HG03442 (cell line): ENCODE measurements around the gene ATE1.

Experiments
- ATAC-seq: cut with Tn5 transposase; IDR thresholded peaks from one replicate; pipeline ENCODE4 v1.9.1; 2021; ENCODE audit warnings: mild to moderate bottlenecking, moderate library complexity; ENCODE audit not compliant: unreplicated experiment

The ATE1 gene

DNA sequence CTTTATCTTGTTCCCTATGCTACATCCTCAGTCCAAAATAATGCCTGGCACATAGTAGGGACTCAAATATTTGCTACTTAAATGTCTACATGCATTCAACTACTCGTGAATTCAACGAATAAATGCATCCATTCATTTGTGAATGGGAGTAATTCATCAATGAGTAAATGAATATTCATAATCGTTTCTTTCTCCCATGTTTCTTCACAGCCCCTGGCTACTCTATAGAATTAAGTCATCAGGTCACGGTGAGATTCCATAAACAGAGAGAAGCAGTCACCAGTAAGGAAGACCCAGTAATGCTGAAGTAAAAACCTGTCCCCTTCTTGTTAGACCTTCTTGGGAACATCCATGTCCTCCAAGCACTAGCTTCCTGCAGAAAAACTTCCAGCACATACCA, 48.4 kb downstream of the ATE1 start:
- ATAC-seq, result no peak

DNA sequence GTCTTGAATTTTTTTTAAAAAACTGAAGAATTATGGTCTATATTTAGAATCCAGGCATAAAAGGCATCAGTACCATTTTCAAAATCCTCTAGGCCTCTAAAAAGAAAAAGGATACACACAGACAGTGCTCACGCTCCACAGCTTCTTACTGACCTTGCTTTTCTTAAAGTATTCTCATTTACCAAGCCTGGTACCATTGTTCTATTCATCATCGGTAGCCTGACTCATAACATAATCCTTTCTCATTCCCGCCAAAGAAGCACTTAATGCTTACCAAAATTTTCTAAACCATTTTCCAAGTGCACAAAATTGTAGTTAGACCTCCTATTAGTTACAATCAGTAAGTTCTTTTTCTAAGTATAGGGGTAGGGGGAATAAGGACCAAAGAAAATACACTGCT, 54.6 kb downstream of the ATE1 start:
- no peak for ATAC-seq

DNA sequence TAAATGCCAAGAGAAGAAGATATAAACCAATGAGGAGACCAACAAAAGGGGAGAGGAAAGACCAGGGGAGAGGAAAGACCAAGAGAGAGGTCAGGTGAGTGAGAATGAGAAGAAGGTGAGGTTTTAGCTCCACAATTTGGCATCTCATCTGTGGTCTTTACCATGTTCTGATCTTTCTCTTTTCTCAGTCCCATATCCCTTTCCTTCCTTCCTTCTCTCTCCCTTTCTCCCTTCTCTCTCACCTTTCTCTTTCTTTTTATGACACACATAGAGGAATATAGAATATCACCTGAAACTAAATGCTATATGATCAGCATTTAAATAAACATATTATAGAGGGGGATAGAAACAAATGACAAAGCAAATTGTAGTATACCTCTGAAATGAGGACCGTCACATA, 57.4 kb downstream of the ATE1 start:
- ATAC-seq, result no peak

DNA sequence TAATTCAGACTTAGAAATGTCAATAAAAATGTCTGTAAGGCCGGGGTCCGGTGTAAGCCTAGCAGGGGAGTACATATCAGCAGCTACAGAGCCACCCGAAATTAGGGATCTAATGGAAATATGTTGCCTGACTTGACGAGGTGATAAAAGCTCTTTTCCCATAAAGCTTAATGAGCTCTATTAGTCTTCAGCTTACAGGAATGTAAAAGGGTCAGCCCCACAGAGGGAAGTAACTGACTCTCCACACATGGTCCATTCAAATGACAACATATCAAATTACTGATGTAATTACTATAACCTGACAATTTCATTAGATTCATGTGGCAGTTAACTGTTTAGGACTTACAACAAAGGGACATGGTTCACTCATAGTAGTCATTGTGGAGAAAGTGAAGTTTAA, 62.3 kb downstream of the ATE1 start:
- ATAC-seq, result no peak

DNA sequence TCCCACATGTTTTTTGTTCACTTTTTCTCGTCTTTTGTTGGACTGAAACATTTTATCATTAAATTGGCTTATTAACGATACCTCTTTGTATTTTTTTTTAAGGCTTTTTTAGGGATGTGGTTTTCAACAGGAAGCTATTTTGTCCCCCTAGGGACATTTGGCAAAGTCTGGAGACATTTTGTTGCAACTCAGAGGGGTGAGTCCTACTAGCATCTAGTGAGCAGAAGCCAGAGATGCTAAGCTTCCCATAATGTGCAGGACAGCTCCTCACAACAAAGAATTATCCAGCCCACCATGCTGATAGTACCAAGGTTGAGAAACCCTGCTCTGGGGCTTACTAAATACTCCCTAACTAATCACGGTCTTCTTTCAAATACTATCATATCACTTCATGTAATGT, 63.2 kb downstream of the ATE1 start:
- ATAC-seq, result no peak

DNA sequence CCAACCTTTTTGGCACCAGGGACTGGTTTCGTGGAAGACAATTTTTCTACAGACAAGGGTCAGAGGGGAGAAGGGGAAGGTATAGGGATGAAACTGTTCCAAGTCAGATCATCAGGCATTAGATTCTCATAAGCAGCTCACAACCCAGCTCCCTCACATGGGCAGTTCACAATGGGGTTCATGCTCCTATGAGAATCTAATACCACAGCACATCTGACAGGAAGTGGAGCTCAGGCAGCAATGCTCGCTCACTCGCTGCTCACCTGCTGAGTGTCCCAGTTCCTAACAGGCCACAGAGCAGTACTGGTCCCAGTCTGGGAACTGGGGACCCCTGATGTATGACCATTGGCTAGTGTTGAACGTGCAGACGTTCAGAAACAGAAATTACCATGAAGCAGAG, 63.7 kb downstream of the ATE1 start:
- no peak for ATAC-seq

DNA sequence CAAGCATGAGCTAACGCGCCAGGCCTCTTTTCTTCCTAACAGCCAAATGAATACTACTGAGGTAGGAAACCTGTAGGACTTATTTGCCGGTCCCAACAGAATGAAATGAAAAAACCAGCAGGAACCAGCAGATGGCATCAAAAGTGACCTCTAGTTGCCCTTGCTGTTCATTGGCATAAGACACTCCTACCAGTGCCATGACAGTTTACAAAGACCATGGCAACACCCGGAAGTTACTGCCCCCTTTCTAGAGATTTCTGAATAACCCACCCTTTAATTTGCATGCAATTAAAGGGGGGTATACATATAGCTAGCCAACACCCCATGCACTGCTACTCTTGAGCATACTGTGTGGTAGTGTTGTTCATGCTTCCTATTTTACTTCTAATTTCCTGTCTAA, 65.2 kb downstream of the ATE1 start:
- ATAC-seq, result no peak

DNA sequence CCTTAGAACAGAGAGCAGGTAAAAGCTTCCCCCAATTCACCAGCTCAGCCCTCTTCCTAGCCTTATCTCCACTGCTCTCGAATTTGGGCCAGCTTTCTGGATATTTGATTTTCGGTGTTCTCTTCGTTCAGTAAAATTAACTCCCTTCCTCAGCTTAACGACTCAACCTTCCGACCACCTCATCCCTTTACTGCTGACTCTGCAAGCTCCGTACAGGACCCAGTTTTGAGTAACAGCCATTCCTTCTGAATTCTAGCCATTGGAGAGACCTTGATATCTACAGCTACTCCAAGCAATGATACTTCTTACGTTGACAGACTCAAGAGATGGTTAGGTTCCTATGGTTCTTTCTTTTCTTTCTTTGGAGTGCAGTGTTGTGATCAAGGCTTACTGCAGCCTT, 65.8 kb downstream of the ATE1 start:
- ATAC-seq, result no peak

DNA sequence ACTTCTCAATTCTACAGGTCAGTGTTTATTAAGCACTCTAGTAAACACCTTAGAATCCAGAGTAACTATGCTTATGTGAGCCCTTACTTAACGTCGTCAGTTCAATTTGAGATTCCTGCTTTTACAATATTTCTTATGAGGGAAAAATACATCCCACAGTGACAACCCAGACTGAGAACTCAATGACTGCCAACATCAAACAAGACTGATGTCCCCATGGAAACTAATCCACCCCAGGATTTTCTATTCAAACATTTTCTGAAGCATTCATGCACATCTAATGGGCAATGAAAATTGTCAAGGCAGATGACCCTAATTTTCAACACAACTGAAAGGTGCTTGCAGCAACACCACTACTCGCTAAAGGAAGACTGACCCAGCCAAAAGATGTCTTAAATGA, 67.0 kb downstream of the ATE1 start:
- no peak for ATAC-seq

DNA sequence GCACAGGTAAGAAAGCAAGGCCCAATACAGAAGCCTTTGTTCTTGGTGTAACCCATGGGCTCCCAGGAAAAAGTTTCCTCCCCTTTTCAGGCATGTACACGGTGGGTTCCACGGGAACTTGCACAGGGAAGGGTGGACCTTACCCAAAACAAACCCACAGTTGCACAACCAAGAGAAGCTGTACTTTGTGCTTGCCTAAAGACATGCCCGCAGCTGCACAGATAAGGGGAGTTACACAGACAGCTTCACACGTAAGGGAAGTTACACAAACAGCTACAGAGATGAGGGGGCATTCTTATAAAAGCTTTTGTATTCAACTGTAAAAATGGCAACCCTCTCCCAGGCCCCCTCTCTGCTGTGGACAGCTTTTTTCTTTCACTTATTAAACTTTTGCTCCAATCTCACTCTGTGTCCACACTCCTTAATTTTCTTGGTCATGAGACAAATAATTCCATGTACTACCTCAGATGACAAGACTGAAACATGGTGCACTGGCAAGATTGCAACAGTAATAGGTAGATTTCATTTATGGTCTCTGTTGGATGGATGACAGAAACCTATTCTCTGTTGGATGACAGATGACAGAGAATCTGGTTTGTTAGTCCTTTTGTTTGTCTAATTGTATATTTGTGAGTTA, 72.9 kb downstream of the ATE1 start:
- no peak for ATAC-seq

DNA sequence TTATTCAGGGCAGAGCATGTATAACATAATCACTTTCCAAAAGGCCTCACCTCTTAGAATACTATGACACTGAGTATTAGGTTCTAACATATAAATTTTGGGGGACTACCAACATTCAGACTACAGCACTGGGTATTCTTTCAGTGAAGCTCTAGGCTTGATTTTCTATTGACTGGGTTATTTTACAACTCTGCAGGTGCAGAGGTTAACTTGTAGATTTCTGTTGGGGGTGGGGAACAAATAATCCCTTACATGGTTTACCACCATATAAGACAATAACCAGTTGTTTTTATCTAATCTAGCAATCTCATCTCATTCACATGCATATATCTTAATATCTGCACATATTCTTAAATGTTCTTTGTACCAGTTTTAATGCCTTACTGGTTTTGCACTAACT, 73.9 kb downstream of the ATE1 start:
- ATAC-seq, result no peak

DNA sequence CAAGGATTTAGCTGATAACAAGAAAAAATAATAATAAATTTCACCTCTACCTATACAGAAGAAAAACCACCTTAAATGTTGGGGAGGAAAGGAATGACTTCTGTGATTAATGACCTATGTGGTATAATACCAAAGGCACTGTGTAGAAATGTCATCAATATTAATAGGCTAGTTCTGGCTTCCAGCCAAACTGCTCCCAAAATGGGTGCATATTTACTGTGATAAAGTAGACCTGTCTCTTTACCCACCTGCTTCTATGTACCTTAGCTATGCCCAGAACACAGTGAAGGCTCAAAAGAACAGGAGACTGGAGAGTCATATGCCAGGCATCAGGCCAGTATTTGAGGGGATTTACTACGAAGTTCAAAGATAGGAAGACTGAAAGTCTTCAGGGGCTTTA, 76.0 kb downstream of the ATE1 start:
- no peak for ATAC-seq

DNA sequence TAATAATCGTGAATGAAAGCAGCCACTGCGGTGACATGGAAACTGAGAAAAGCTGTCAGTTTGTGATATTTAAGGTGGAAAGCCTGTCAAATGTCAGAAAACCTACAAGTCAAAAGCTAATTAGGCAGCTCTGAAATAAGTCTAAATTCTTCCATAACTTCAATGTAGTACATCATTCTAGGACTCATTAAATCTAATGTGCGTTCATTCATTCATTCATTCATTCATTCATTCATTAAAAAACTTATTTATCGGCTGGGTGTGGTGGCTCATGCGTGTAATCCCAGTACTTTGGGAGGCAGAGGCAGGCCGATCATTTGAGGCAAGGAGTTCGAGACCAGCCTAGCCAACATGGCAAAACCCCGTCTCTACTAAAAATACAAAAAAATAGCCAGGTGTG, 79.7 kb downstream of the ATE1 start:
- no peak for ATAC-seq

DNA sequence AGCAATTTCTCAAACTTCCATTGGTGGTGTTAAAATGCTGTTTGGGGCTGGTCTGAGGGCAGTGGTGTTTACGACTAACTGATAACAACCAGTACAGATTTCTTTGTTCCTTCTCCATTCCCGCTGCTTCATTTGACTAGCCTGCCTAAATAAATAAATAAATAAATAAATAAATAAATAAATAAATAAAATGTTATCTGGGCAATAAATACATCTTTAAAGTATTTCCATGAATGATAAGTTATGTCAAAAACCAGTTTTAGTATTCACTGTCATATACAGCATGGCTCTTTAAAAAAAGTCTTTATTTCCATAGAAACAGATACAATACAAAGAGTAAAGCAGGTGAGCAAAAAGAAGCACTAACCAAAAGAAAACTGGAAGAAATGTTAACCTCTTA, 81.3 kb downstream of the ATE1 start:
- ATAC-seq, result no peak

DNA sequence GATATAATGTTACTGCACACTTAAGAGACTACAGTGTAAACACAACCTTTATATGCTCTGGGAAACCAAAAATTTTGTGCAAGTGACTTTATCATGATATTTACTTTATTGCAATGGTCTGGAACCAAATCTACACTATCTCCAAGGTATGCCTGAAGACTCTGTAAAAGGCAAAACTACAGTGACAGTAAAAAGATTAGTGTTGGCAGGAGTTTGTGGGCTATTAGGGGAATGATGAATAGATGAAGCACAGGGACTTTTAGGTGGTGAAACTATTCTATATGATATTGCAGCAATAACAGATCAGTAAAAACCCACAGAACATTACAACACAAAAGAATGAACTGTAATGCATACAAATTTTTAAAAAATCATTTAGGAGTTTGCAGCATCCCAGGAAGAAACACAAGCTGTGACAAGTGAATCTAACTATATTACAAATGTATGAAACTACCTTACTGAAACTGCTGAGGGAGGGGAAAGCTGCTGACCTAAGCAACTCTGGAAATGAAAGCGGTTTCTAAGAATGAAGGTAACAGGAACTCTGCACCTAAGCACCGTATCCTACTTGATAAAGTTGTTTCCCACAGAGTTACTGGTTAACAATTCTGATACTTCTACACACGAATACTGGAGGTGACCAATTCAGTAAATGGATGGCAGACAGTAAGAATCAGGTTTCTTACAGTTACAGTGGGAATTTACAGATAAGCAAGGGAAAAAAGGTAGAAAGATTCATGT, 82.6 kb downstream of the ATE1 start:
- no peak for ATAC-seq

DNA sequence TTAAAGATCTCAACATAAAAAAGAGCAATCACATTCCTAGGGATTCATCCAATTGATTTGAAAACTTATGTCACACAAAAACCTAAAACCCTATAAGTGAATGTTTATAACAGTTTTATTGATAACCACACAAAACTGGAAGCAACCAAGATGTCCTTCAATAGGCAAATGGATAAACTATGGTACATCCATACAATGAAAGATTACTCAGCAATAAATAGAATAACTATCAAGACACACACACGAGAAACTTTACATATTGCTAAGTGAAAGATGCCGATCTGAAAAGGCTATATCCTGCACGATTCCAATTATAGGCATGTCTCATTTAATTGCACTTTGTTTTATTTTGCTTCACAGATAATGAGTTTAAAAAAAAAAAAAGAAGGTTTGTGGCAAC, 83.3 kb downstream of the ATE1 start:
- no peak for ATAC-seq

DNA sequence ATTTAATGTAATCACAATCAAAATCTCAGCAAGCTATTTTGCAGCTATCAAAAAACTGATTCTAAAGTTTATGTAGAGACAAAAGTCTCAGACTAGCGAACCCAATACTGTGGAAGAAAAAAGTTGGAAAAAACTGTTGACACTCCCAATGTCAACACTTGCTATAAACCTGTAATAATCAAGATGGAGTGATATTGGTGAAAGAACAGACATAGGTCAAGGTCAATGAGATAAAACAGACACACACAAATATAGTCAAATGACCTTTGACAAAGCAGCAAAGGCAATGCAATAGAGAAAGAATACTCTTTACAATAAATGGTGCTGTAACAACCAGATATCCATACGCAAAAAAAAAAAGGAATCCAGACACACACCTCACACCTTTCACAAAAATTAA, 84.5 kb downstream of the ATE1 start:
- ATAC-seq, result no peak

DNA sequence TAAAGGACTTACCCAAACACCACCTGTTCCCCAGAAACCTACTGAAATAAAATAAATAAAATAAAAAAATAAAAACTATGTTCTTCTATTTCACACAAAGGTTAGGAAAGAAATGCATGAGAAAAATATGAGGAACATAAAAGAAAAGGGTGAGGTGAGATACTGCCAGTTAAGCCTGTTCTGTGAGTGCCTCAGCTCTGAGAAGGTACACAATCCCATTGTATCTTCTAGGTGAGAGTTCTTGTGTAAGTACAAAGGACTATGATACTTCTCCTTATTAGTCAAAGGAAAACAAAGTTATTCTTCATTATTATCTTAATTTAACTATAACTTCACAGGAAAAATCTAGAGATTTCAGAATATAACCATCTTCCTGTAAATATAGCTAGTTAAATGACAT, 86.0 kb downstream of the ATE1 start:
- ATAC-seq, result no peak

DNA sequence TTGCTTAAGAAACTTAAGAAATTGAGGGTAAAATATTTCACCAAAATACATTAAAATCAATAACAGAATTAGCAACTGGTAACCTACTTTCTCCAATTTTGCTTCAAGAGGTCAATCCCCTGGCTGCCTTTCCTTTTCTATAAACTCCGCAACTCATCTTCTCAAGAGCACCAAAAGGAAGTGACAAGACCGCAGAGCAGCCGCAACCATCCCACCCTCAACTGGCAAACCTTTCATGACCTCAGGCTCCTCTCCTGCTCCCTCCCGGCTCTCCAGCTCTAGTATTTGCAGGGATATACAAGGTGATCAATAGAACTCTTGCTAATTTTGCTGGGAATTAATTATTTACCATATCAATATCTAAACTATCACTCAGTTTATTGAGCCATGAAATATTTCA, 88.9 kb downstream of the ATE1 start:
- ATAC-seq, result no peak

DNA sequence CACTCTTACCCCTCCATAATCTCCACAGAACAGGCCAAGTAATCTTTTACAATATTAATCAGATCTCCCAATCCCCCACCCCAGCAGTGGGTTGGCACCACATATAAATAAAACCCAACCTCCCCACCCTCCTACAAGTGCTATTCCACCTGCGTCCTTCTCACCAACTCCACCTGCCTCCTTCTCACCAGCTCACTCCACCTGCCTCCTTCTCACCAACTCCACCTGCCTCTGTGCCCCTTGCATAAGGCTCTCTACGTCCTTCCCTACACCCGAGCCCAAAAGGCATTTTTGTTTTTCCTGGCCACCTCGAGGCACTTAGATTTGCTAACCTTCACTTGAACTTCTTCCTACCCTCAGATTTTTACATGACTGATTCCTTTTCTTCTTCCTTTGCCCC, 89.7 kb downstream of the ATE1 start:
- ATAC-seq, result no peak

DNA sequence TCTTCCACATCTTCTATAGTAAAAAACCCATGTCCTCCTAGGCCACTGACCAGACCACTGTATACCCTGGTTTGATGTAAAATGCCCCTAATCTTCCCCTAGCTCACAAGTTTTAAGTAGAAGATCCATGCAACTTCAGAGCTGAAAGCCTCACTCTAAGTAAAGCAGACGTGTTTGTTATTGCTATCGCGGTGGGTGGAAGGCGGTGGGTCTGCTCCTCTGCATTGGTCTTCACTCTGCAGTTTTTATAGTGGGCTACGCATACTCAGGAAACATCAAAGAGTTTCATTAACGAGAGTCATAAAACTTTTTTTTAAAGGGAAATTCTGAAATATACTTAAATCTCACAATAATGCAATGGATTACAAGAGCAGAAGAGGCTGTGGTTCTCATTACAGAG, 91.7 kb downstream of the ATE1 start:
- no peak for ATAC-seq

DNA sequence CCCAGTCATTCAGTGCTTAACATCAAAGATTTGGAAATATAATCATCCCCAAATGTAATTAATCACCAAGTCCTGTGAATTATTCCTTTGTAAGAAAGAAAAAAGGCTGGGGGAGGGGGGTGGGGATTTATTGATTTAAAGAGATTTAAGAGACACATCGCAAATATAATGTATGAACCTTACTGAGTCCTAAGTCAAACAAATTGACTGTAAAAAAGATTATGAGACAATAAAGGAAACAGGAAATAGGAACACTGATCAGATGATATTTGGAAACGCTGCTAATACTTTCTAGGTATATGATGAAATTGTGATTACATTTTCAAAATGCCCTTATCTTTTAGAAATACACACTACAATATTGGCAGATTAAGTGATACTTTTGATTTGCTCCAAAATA, 92.5 kb downstream of the ATE1 start:
- ATAC-seq, result no peak

DNA sequence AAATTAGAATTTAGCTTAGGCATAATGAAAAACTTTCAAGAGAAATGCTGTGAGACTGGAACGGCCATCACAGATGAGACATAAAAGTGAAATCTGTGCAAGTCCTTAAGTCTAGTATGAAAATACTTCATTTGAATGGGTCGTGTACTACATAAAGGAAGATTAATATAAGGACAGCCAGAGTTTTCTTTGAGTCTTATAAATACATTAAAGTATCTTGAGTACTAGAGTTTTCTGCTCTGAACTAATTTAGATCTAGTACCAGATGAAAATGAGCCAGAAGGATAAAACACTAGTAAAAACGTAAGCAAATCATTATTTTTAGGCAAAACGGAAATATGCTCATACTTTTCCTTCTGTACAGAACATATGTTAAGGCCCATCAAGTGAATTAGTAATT, 93.1 kb downstream of the ATE1 start:
- no peak for ATAC-seq
